Endothelial cell of umbilical vein (primary cell): ENCODE data around the gene KCNN3. TPM values are rescaled to one million over a fixed set of nuclear protein-coding genes. Genes with fewer than 3 reads are reported as not detected.

Experiments
- BruUV-seq: library from RNA; stranded (reverse); fragments of 400-500 nt; replicated peaks from 2 replicates; lab custom pipeline; 2021; lab: Mats Ljungman, UMichigan
- CTCF ChIA-PET: fragments of 300-600, 350-600 bp; sonication (Branson Sonifier 250); formaldehyde crosslinking; loops from one replicate; lab custom pipeline; 2021; ENCODE audit warnings: antibody characterized with exemption, inconsistent platforms; lab: Charles Lee
- POLR2A ChIA-PET: fragments of 300-600, 350-600 bp; sonication (Branson Sonifier 250); formaldehyde crosslinking; loops from one replicate; lab custom pipeline; 2021; ENCODE audit warnings: antibody characterized with exemption, inconsistent platforms; lab: Charles Lee
- DNase-seq: peaks from one replicate; pipeline ENCODE4 v3.0.0-alpha.2; 2011; ENCODE audit warnings: low read depth, low spot score
- FAIRE-seq: peaks from 2 replicates; lab custom pipeline; 2011; peaks lifted over from hg19 to GRCh38; lab: Jason Lieb, UNC
- H2AFZ ChIP-seq: 2 replicates; pipeline ENCODE4 v1.6.0; 2012; ENCODE audit warnings: low read depth, low read length, control low read depth, inconsistent platforms
- H3K27ac ChIP-seq: 2 replicates; pipeline ENCODE4 v1.5.1; 2011; ENCODE audit warnings: low read depth, mild to moderate bottlenecking, control low read depth, low read length, moderate library complexity; ENCODE audit not compliant: insufficient read depth
- H3K27me3 ChIP-seq, 2 experiments: 2 replicates each; pipeline versions ENCODE4 v1.6.0 to v1.6.1; 2011; ENCODE audit warnings: low read length in 2 of 2, mixed read lengths in 1 of 2; ENCODE audit not compliant: control insufficient read depth in 2 of 2, insufficient read depth in 2 of 2
- H3K36me3 ChIP-seq, 2 experiments: 2 replicates in 1 of 2; 3 replicates in 1 of 2; pipeline ENCODE4 v1.5.1; 2011; ENCODE audit warnings: low read length in 2 of 2, mild to moderate bottlenecking in 1 of 2, moderate library complexity in 1 of 2; ENCODE audit not compliant: control insufficient read depth in 2 of 2, insufficient read depth in 2 of 2; ENCODE audit errors: extremely low read depth in 1 of 2
- H3K4me1 ChIP-seq: 3 replicates; pipeline ENCODE4 v1.5.1; 2011; ENCODE audit warnings: mild to moderate bottlenecking, low read length; ENCODE audit not compliant: control insufficient read depth, insufficient read depth; ENCODE audit errors: extremely low read depth
- H3K4me2 ChIP-seq: 2 replicates; pipeline ENCODE4 v1.6.1; 2011; ENCODE audit warnings: low read length, control low read depth, mixed read lengths; ENCODE audit not compliant: insufficient read depth
- H3K4me3 ChIP-seq, 3 experiments: fragments of 200-600 bp in 1 of 3; sonication (generic), shearing (Covaris generic) in 1 of 3; replicated peaks in 1 of 3; 2 replicates each; pipeline ENCODE4 v1.5.1; 2011 to 2016; ENCODE audit warnings: control low read depth in 3 of 3, low read length in 3 of 3, mild to moderate bottlenecking in 2 of 3, inconsistent platforms in 1 of 3, low read depth in 1 of 3, moderate library complexity in 1 of 3; ENCODE audit not compliant: insufficient read depth in 1 of 3
- H3K79me2 ChIP-seq: 2 replicates; pipeline ENCODE4 v1.6.0; 2012; ENCODE audit warnings: low read length, inconsistent platforms; ENCODE audit not compliant: control insufficient read depth, insufficient read depth
- H3K9ac ChIP-seq: replicated peaks from 2 replicates; pipeline ENCODE3; 2011; ENCODE audit warnings: low read length, control low read depth; ENCODE audit not compliant: insufficient read depth; ENCODE audit errors: extremely low read depth
- H3K9me1 ChIP-seq: replicated peaks from 3 replicates; pipeline ENCODE4 v1.6.0; 2011; ENCODE audit warnings: mild to moderate bottlenecking, low read length; ENCODE audit not compliant: control insufficient read depth, insufficient read depth; ENCODE audit errors: extremely low read depth
- H3K9me3 ChIP-seq: replicated peaks from 2 replicates; pipeline ENCODE4 v1.5.1; 2012; ENCODE audit warnings: low read length, inconsistent platforms; ENCODE audit not compliant: control insufficient read depth, insufficient read depth
- H4K20me1 ChIP-seq: replicated peaks from 2 replicates; pipeline ENCODE3; 2011; ENCODE audit warnings: mild to moderate bottlenecking, low read length; ENCODE audit not compliant: control insufficient read depth, insufficient read depth; ENCODE audit errors: extremely low read depth
- CTCF ChIP-seq, 2 donors: IDR thresholded peaks; 1 replicate in 1 of 2; 2 replicates in 1 of 2; pipeline ENCODE4 v1.5.1; 2011; ENCODE audit warnings: low read length in 2 of 2, mild to moderate bottlenecking in 2 of 2, moderate library complexity in 2 of 2, control low read depth in 1 of 2, inconsistent platforms in 1 of 2, low read depth in 1 of 2; ENCODE audit not compliant: insufficient read depth in 1 of 2; ENCODE audit errors: extremely low read depth in 1 of 2
- EZH2 ChIP-seq: IDR thresholded peaks from 2 replicates; pipeline ENCODE4 v1.6.1; 2012; ENCODE audit warnings: borderline replicate concordance, low read depth, mild to moderate bottlenecking, moderate library complexity, low read length, inconsistent platforms; ENCODE audit not compliant: severe bottlenecking
- FOS ChIP-seq: IDR thresholded peaks from 2 replicates; pipeline ENCODE4 v1.6.1; 2011; ENCODE audit warnings: mild to moderate bottlenecking, low read length, moderate library complexity, borderline replicate concordance; ENCODE audit not compliant: insufficient read depth
- GATA2 ChIP-seq: IDR thresholded peaks from 2 replicates; pipeline ENCODE4 v1.7.0; 2011; ENCODE audit warnings: low read depth, mild to moderate bottlenecking, moderate library complexity, mixed read lengths, low read length; ENCODE audit not compliant: insufficient read length, insufficient read depth
- JUN ChIP-seq: IDR thresholded peaks from 2 replicates; pipeline ENCODE4 v1.6.1; 2011; ENCODE audit warnings: borderline replicate concordance, low read depth; ENCODE audit not compliant: insufficient read length, insufficient read depth
- MAX ChIP-seq: IDR thresholded peaks from 2 replicates; pipeline ENCODE4 v1.6.1; 2011; ENCODE audit not compliant: insufficient read depth, insufficient read length
- MYC ChIP-seq: IDR thresholded peaks from one replicate; pipeline ENCODE4 v1.6.1; 2011; ENCODE audit warnings: mild to moderate bottlenecking, low read depth, low read length
- POLR2A ChIP-seq: IDR thresholded peaks from 2 replicates; pipeline ENCODE4 v1.6.1; 2012; ENCODE audit warnings: low read depth, mild to moderate bottlenecking, control low read depth, low read length
- POLR2AphosphoS5 ChIP-seq: IDR thresholded peaks from 2 replicates; pipeline ENCODE4 v1.6.1; 2012; ENCODE audit warnings: low read depth, mild to moderate bottlenecking, control low read depth, low read length, moderate library complexity; ENCODE audit not compliant: insufficient read depth
- dilution Hi-C: fragments of 300-500 bp; cut with MboI; formaldehyde crosslinking; loops from one replicate; pipeline ENCODE4 v1.15.0; 2019; ENCODE audit warnings: low sequenced_read_pairs; ENCODE audit not compliant: extremely low pct_ligation_motif_present
- intact Hi-C: fragments of 100-400 bp; cut with micrococcal nuclease; formaldehyde crosslinking; loops from one replicate; pipeline ENCODE4 v1.10.0; 2022
- polyA plus RNA-seq, 4 experiments: library from polyadenylated mRNA; depleted of rRNA in 3 of 4; stranded (reverse) in 3 of 4; unstranded in 1 of 4; fragments of >200 nt; gene quantifications; 2 replicates each; pipeline versions ENCODE4 v1.2.1 to v1.2.3, GENCODE V29; 2011 to 2012; ENCODE audit warnings: missing spikeins in 1 of 4
- total RNA-seq: library from RNA; stranded (reverse); gene quantifications from 2 replicates; pipeline ENCODE4 v1.2.3, GENCODE V29; 2021

Gene KCNN3
- total and polyA plus RNA-seq, 2 donors (not counting 3 experiments of a cell fraction or from before 2014, with no cell fraction given) = 0.91 to 1.1 TPM

- no peak for TF ChIP-seq CTCF (IDR thresholded peaks at IDR 0.05; ENCODE audit: extremely low read depth in 1 of 2, insufficient read depth in 1 of 2, low read depth in 1 of 2, low read length in 2 of 2)
- TF ChIP-seq POLR2A = no peak
- TF ChIP-seq POLR2AphosphoS5 = no peak
- no peak for TF ChIP-seq FOS
- TF ChIP-seq MYC = no peak
- TF ChIP-seq GATA2 = no peak
- no peak for TF ChIP-seq JUN
- TF ChIP-seq EZH2 = no peak
- no peak for TF ChIP-seq MAX
- no peak overlapping the region for H3K27ac ChIP-seq
- FAIRE-seq = no peak
- no peak overlapping the region for H3K4me3 ChIP-seq
- no peak for DNase-seq
- H3K9ac ChIP-seq = no peak overlapping the region
- no peaks in the 10 kb centered on the region for H3K79me2 ChIP-seq
- peaks cover 2 to 4% of the 10 kb centered on the region in 2 experiments for H3K27me3 ChIP-seq
- dilution Hi-C loops = no loop called here
- H3K4me1 ChIP-seq = peaks cover 14% of the 10 kb centered on the region
- ChIA-PET POLR2A (no interaction called here), CTCF (interaction anchor here (0.8 to 1.3 kb wide), 3 partner anchors 11 to 20 kb away, joined by 3 read pairs; no protein-coding TSS in a partner anchor)
- no peak overlapping the region for H2AFZ ChIP-seq
- H4K20me1 ChIP-seq = no peaks in the 10 kb centered on the region
- no peaks in the 10 kb centered on the region for H3K36me3 ChIP-seq
- intact Hi-C loops = no loop called here
- no peaks in the 10 kb centered on the region for H3K9me1 ChIP-seq
- H3K9me3 ChIP-seq = no peaks in the 10 kb centered on the region
- BruUV-seq = no TSS peak
- H3K4me2 ChIP-seq = no peak overlapping the region
These were observed 27.4 kb downstream of the KCNN3 start for GRCh38 chr1:154842635-154843034.
